HG03354 (cell line): ENCODE results near the gene AUTS2.

ENCODE experiments used
- ATAC-seq: cut with Tn5 transposase; IDR thresholded peaks from one replicate; pipeline ENCODE4 v1.9.1; 2021; ENCODE audit warnings: mild to moderate bottlenecking; ENCODE audit not compliant: unreplicated experiment, poor library complexity, severe bottlenecking

The AUTS2 gene

DNA sequence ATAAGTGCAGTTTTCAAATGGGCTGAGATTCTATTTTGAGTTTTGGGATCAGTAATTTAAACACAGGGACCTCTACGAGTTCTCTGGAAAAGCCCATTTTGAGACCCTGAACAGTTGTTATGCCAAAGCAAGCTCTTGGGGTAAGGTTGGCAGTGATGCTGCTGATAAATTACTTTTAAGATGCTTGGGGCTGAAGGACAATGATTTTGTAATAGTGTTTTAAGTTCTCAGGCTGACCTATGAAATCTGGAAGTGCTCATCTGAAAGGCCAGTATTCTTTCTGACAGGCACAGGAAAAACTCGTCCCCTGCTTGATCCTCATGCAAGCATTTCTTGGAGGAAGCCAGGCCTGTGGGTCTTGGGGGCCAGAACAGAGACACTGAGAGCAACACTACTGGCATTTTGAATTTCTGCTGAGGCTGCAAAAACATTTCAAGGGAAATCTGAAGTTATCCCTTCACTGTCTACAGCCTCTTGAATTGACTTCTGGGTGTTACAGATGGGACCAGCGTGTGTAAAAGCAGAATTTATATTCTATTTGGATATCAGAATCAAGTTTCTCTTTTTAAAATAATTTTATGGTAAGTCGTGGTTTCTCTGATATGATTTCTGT lies 79.7 kb downstream of the AUTS2 start:
- ATAC-seq, result no peak

DNA sequence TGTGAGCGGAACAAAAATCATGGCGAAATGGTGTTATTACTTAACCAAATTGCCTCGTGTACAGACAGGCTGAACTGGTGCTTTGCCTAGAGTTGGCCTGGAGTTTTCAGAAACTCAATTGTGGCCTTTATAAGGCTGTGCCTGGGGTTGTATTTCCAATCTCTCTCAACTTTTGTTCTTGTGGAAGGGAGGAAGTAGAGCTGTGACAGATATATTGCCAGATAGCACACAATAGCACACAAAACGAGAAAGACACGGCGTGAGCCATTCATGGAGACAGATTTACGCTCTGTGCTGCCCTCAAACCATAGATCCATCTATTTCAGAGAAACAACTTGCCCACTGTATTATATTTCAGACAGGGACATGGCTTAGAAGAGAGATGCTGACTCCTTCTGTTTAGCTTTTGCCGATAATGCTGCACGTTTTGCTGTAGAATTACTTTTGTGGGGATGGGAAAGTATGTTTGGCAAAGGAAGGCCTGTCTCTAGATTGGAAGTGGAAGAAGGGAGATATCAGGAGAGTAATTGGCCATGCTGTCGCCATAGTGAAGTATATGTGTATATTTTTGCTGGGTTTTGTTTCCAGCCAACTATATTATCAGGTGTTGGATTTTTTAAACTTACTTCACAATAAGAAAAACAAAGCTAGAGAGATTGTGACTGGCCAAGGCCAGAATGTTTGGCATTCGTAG lies 80.4 kb downstream of the AUTS2 start:
- no peak for ATAC-seq

DNA sequence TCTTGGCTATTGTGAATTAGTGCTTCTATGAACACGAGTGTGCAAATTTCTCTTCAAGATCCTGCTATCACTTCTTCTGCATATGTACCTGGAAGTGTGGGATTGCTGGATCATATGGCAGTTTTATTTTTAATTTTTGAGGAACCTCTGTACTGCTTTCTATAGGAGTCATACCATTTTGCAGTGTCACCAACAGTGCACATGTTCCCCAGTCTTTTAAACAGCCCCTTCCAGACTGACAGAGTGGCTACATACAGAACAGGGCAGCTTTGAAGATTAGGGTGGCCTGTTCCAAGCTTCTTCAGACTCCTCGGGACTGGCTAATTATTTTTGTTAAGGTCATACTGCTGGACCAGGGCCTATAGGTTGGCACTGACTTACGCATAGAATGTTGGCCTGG lies 82.9 kb downstream of the AUTS2 start:
- no peak for ATAC-seq

DNA sequence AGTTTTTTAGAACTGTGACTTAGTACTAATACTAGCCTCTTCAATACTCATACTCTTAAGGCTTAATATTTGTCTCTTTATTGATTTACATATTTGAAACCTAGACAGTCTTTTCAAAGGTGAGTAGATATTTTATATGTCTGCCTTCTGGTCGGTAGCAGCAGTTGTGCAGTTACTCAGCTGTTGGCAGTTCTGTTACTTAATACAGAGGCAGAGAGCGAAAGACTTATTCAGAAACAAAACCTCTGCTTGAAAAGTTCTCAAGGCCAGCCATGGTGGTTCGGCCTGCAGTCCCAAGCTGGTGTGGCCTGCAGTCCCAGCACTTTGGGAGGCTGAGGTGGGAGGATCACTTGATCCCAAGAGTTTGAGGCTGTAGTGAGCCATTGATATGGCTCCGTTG lies 84.2 kb downstream of the AUTS2 start:
- no peak for ATAC-seq

DNA sequence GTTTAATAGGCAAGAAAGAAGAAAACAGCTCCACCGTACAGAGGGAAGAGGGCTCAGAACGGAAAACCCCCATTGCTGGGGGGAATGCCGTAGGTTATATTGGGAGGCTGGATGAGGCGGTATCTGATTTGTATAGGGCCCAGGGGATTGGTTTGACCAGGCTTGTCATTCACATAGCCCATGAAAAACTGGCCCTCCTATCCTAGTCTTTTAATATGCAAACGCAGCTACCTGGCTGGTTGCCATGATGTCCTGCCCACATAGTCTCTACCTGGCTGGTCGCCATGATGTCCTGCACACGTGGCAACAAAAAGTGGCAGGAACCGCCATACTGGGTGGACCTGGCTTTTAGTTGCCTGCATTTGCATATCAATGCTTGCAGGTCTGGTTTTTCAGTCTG lies 84.7 kb downstream of the AUTS2 start:
- ATAC-seq, result no peak

DNA sequence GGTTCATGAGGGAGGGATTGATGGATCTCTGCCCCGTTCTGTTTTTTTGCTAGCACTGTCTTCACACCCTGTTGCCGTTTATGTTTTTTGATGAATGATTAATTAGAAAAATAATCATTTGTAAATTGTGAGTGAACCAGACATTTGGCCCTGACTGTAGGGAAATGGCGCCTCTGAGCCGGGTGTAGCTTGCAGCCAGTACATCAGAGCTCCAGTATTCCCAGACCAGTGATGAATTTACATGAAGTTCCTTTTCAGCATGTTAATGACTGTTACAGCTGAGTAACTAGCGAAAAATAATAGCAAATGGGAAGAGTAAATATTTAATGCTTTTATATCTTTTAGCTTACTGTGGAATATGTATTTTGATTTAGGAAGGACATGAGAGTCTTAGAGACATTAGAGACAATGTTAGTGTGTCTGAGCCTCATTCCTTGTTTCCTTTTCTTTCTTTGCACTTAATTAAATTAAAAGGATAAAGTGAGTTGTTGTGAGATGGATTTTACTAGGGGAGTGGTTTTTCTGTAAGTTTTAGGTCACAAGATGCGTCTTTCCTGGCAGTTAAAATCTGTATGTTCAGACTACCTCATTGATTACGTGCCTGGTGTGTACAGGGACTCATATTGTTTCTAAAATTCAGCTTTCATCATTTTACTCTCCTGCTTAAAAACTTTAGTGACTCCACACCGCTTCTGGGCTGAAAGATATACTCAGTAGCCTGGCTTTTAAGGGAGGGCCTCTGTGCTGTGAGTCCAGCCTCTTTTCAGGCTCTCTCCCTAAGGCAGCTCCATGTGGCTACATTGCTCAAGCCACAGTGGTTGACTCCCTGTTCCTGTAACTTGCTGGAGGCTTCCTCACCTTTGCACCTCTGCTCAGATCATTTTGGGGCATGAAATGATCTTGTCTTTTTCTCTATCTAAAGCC lies 86.4 kb downstream of the AUTS2 start:
- ATAC-seq, result no peak

DNA sequence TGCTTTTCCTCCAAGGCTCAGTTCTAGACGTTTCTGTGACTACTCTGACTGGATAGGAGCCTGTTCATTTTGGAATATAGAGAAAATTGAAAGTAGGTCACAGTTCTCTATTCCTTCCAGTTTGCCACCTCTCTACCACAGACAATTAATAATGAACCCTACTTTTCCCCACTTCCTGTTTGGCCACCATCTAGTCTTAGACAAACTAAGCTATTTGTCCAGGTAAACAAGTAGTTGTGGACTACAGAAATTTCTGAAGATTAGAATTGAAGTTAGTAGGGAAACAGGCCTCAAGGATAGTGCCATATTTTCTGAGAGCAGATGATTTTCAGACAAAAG lies 87.0 kb downstream of the AUTS2 start:
- no peak for ATAC-seq

DNA sequence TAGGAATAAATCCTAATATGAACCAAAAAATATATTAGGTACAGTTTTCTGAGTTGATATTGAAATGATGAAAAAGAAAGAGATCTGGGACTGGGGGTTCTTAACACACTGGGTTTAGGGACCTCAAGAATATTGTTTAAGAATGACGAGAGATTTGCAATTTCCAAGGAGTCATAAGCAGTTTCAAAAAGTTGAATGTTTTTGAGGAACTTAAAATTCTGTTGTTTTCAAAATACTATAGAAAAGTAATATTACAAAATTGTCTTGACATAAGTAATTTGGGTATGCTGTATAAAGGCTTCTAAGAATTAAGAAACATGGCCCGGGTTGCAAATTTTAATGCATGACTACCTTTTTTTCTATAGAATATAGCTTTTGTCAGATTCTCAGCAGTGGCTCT lies 88.1 kb downstream of the AUTS2 start:
- no peak for ATAC-seq

DNA sequence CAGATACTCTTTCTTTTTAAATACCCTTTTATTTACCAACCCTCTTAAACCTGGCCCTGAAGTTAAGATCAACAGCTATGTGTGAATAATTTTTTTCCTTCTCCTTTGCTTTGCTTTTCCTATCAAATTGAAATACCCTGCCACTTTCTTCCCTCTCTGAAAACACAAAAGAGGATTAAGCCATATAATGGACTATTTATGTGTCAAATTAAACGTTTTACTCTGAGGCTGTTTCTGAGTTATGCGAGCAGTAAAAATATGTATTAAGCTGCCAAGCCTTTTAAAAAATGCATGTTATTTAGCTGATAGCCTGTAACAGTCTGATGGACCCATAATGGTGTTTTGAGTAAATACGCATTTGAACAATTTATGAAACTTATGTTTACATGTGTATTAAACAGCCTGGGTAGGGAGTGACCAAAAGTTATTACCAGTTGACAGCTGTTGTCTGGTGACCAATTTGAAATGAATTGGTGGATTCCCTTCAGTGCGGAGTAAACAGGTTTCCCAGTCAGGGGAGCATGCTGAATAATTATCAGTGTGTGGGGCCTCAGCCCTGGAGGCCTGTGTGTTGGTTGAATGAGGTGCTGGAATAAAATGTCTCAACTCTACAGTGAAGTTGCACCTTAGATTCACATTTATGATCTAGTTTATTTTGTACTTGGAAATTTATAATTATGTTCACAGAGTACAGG lies 89.6 kb downstream of the AUTS2 start:
- ATAC-seq, result no peak

DNA sequence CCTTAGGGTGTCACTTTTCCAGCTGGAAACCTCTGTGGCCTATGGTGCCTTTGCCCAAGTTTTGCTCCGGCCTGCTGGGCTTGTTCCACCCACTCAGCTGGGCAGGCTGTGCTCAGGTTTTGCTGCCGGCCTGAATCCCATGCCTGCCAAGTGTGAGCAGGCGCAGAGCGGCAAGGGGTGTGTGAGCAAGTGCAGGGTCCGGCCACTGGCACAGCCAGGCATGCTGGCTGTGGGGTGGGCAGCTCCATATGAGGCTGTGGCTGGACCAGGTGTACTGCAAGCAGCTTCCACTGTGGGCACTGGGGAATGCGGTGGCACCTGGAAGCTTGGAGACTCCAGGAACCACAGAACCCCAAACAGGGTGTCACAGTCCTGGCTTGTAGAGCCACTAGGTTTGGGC lies 92.1 kb downstream of the AUTS2 start:
- no peak for ATAC-seq

DNA sequence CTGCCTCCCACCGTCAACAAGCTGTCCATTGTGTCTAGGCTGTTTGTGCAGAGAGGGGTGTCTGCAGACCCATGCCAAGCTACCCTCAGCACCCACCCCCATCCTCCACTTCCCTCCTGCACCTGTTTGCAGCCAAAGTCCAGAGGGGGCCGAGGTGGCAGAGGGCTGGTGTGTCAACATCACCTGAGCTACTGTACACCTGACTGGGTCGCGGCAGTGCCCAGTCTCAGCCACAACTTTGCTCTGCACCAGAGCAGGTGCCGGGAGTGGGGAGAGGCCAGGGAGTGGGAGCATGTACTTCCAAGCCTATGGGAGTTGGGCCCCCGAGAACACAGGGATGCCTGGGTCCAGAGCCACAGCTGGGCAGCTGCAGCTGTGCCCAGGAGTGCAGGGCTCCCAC lies 93.1 kb downstream of the AUTS2 start:
- no peak for ATAC-seq

DNA sequence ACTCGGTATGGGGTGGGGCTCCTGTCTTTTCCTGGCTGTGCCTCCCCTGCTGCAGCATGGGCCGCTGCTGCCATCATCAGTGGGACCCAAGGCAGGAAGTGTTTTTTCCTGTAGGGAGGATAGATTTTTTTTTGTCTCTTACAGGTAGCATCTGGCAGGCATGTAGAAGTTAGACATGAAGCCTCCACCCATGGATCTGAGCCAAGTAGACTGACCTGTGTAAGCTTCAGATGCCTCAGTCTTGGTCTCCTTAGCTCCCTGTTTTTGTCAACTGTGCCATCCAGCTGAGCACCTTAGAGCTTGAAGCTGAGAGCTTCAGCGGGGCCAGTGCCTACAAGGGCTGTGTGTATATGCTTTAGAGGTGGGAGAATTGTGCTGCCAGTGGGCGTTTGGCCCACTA lies 93.5 kb downstream of the AUTS2 start:
- no peak for ATAC-seq

DNA sequence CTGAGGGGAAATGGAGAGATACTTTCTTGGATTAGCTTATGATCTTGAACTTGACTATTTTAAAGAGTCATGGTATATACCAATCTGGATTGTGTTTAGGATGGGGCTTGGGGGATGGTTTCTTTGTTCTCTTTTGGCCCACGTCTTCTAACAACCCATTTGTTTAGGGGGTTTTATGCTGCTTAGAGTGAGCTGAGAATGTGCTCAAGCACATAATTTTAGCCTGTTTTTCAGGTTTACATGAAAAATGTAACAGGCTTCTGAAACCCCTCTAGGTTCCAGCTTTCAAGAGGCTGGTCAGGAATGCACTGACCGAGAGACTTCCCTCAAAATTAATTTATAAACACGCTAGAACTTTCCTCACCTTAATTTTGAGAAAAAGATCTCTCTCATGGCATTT lies 94.3 kb downstream of the AUTS2 start:
- ATAC-seq, result no peak

DNA sequence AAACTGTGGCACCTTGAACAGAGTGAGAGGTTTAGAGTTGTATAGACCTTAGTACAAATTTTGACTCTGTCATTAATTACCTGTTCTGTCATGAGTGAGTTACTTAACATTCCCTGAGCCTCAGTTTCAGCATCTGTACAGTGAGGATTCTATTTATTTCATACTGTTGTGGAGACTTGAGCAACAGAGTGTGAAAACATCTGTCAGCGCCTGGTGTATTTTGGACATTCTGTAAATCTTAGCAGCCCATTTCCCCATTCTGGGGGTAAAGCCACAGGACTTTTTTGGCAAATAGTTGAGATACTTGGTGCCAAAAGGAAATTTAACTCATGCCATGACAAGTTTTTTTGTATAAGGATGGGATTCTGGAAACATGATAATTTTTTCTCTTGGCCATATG lies 94.8 kb downstream of the AUTS2 start:
- ATAC-seq, result no peak

DNA sequence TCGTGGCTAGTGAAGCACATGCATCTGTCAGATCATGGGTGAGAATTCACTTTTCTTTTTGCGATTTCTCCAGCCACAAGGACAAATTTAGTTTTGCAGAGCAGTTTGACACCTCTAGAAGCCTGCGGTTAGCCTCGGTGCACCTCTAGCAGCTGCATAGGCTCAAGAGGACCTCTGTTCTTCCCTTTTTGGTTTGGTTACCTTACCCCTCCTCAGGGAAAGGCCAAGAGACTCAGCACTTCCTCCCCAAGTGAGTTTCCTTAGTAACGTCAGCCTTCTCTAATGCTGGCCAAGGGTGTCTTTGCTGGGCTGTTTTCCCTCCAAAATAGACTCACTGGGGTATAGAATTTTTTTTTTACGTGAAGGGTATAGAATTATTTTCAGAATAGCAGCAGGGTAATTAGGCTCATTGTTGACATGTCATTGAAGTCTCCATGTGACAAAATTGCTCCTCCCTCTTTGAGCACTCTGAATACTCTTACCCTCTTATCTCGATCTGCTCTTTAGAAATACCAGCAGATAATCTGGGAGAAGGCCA lies 97.8 kb downstream of the AUTS2 start:
- ATAC-seq, result peak; percentile 76

DNA sequence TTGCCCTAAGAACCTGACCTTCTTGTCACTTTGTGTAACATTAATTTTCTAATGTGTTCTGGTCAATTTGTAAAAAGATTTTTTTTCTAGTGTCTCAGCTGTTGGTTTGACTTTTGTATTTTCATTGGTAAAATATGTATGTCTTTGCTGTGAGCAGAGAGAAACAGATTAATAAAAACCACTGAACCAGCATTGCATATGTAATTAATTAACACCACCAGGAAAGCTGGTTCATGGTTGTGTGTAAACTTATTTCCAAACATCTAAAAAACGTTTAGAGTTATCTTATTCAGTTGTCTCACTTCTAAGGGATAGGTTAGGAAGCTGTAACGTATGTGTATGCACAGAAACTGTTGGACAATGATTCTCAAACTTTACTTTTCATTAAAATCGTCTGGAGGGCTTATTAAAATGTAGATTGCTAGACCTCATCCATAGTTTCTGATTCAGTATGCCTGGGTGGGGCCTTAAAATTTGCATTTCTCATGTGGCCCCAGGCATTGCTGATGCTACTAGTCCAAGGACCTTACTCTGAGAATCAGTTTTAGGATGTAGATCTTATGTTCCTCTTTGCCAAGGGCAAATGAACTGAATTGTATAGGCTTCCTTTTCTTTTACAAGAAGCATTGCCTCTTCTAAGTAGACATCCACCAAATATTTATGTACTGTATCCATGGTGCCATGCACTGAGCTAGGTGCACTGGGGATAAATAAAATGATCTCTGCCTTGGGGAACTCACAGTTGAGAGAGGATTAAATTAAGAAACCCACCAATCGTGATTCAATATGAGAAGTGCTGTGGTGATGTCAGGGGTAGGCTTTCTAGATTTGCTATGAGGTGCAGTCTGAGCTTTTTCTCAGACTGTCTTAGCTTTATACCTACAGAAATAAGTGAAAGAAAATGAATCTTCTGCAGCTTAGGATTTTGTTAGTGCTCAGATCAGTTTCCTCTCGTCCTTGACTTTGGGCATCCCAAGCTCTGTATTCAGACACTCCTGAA lies 98.7 kb downstream of the AUTS2 start:
- no peak for ATAC-seq

DNA sequence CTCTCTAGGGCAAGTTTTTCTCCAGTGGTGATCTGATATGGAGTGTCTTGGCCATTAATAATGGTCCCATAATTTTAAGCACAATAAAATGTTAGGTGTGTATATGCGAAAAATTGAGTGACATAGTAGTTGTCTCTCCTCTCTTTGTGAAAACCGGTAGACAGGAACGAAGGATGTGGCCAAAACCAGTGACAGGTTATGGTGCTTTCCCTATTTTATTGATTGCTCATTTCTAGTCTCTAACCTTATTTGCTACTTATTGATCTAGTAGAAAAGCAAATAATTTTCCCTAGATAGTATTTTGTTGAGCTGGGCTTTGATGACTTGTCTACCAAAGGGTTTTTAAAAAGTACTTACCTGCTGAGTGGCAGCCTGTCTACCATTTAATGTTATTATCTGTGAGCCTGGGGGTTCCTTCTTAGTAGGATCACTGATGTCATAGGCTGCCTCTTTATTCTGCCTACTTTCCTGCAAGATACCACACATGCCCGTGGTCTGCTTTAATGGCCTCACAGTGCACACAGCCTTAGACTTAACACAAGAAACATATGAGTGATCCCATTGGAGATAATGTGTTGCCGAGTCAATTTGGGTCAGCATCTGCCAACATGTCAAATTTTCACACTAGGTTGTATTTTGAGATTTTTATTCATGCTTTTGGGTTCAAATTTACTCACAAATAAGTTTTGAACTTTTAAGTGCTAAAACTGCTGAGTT lies 100.0 kb downstream of the AUTS2 start:
- no peak for ATAC-seq

DNA sequence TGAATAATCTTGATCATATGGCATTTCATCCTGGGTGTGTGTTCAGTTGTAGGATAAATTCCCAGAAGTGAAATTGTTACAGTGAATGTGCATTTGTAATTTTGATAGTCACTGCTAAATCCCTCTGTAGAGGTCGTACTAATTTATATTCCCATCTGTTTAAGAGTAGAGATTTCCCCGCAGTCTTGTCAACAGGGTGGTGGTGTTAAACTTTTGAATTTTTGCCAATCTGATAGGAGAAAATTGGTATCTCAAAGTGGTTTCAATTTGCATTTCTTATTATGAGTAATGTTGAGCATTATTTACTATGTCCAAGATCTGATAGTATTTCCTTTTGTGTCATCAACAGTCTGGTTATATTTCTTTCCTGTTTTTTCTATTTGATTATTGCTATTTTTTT lies 101.7 kb downstream of the AUTS2 start:
- no peak for ATAC-seq
